HFFc6 (cell line): ENCODE results near the gene AGPAT2. TPM values are rescaled to one million over a fixed set of nuclear protein-coding genes. Genes with fewer than 3 reads are reported as not detected.
A peak's percentile ranks its signal among the peaks of the same experiment; 100 is the strongest.

ENCODE experiments used
- DNase-seq: peaks from one replicate; pipeline ENCODE4 v3.0.0-alpha.2; 2018
- H3K27ac Mint-ChIP-seq: 2 replicates; pipeline ENCODE4 v1.8.0; 2020; ENCODE audit warnings: mild to moderate bottlenecking, mixed read lengths
- H3K27me3 Mint-ChIP-seq: 2 replicates; pipeline ENCODE4 v1.8.0; 2021; ENCODE audit warnings: mild to moderate bottlenecking, moderate library complexity, mixed read lengths; ENCODE audit not compliant: insufficient read depth
- H3K36me3 Mint-ChIP-seq: 2 replicates; pipeline ENCODE4 v1.8.0; 2021; ENCODE audit warnings: low read depth, mixed read lengths
- H3K4me1 Mint-ChIP-seq: 2 replicates; pipeline ENCODE4 v1.8.0; 2020; ENCODE audit warnings: low read depth, mixed read lengths
- H3K4me3 Mint-ChIP-seq: 2 replicates; pipeline ENCODE4 v1.8.0; 2020; ENCODE audit warnings: mild to moderate bottlenecking, moderate library complexity, mixed read lengths
- H3K9me3 Mint-ChIP-seq: 2 replicates; pipeline ENCODE4 v1.8.0; 2020; ENCODE audit warnings: mild to moderate bottlenecking, mixed read lengths
- CTCF ChIP-seq: fragments of 200-600 bp; sonication (generic); IDR thresholded peaks from 2 replicates; pipeline ENCODE4 v1.5.0; 2021; ENCODE audit warnings: antibody characterized with exemption, mild to moderate bottlenecking
- total RNA-seq, 6 experiments: library from RNA; stranded (reverse); fragmentation: NEBNext Ultra II Directional; extraction: Animal tissue kit (Norgen Biotek cat#: 25700); gene quantifications; 2 replicates in 1 of 6; 3 replicates in 5 of 6; pipeline ENCODE4 v1.2.3, GENCODE V29; 2021

AGPAT2 gene
- total RNA-seq, 6 experiments from 2014 or later, result 48.7 to 58.4 (median 54.8) TPM

DNA sequence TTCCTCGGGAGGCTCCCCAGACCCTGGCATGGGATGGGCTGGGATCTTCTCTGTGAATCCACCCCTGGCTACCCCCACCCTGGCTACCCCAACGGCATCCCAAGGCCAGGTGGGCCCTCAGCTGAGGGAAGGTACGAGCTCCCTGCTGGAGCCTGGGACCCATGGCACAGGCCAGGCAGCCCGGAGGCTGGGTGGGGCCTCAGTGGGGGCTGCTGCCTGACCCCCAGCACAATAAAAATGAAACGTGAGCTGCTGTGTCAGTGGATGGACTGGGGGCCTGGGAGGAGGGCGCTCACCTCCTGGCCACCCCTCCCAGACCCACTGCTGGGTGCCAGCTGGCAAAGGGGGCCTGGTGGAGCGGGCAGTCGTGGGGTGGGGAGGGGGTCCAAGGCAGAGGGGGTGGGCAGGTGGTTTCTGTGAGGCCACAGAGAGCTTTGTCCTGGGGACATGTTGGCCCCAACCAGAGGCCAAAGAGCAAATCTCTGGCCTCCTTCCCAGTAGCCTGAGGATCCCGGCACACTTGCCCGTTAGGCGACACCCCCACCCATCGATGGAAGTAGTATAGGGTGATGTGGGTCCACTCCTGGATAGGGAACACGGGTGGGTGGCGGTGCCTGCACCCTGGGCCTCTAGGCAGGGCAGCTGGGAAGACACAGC lies 14.7 kb downstream of the AGPAT2 start:
- Mint-ChIP-seq H3K4me3 (no peak overlapping the region), H3K4me1 (no peaks in the 10 kb centered on the region), H3K27me3 (no peaks in the 10 kb centered on the region), H3K27ac (no peak overlapping the region), H3K9me3 (no peaks in the 10 kb centered on the region), H3K36me3 (no peaks in the 10 kb centered on the region)
- no peak for DNase-seq
- no peak for TF ChIP-seq CTCF

DNA sequence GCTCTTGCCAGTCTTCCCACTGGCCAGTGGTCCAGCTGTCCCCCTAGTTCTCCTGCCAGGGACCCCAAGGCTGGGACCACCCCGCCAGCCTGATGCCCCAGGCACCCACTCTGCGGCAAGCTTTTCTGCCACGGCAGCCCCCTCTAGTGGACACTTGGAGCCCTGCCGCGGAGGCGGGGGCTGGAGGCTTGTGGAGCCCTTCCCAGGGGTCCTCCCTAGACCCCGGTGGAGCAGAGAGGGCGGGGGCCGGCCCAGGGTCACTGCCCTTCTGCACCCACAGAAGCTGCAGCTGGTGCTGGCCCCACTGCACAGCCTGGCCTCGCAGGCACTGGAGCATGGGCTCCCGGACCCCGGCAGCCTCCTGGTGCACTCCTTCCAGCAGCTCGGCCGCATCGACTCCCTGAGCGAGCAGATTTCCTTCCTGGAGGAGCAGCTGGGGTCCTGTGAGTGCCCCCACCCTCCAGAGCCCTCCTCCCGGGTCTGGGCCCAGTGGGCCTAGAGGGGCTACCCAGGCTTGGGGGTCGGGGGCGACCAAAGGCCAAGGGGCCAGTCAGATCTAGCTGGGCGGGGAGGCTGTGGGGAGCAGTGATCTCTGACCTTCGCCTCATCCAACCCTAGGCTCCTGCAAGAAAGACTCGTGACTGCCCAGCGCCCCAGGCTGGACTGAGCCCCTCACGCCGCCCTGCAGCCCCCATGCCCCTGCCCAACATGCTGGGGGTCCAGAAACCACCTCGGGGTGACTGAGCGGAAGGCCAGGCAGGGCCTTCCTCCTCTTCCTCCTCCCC lies 15.4 kb downstream of the AGPAT2 start:
- Mint-ChIP-seq H3K36me3 (no peaks in the 10 kb centered on the region), H3K9me3 (no peaks in the 10 kb centered on the region), H3K4me3 (no peak overlapping the region), H3K27me3 (no peaks in the 10 kb centered on the region), H3K27ac (no peak overlapping the region), H3K4me1 (no peaks in the 10 kb centered on the region)
- peak; percentile 87 for TF ChIP-seq CTCF
- no peak for DNase-seq

DNA sequence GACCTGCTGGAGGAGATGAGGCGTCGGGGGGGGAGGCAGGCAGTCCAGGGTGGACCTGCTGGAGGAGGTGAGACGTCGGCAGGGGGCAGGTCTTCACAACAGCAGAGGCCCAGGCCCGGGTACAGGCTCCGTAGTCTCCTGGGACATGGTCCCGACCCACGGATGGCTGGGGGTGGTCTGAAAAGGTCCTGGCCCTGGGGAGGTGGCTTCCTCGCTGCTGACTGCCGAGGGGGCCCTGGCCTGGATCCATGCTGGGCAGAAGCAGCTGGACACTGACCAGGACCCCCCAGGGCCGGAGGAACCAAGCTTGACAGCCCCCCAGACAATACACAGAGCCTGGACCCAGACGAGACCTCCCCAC lies 16.0 kb downstream of the AGPAT2 start:
- TF ChIP-seq CTCF, result no peak
- Mint-ChIP-seq H3K4me1 (no peaks in the 10 kb centered on the region), H3K27ac (no peak overlapping the region), H3K36me3 (no peaks in the 10 kb centered on the region), H3K9me3 (no peaks in the 10 kb centered on the region), H3K4me3 (no peak overlapping the region), H3K27me3 (peaks cover 3% of the 10 kb centered on the region; the same call in 1 of the 2 replicates)
- no peak for DNase-seq

GRCh38 chr9:136670576-136671253 lies 16.5 kb downstream of the AGPAT2 start:
- H3K4me1 Mint-ChIP-seq, result no peaks in the 10 kb centered on the region
- no peak for TF ChIP-seq CTCF
- DNase-seq, result no peak
- H3K4me3 Mint-ChIP-seq, result no peak overlapping the region
- peaks cover 3% of the 10 kb centered on the region; the same call in 1 of the 2 replicates for H3K27me3 Mint-ChIP-seq
- H3K9me3 Mint-ChIP-seq, result no peaks in the 10 kb centered on the region
- H3K36me3 Mint-ChIP-seq, result no peaks in the 10 kb centered on the region
- H3K27ac Mint-ChIP-seq, result no peak overlapping the region

DNA sequence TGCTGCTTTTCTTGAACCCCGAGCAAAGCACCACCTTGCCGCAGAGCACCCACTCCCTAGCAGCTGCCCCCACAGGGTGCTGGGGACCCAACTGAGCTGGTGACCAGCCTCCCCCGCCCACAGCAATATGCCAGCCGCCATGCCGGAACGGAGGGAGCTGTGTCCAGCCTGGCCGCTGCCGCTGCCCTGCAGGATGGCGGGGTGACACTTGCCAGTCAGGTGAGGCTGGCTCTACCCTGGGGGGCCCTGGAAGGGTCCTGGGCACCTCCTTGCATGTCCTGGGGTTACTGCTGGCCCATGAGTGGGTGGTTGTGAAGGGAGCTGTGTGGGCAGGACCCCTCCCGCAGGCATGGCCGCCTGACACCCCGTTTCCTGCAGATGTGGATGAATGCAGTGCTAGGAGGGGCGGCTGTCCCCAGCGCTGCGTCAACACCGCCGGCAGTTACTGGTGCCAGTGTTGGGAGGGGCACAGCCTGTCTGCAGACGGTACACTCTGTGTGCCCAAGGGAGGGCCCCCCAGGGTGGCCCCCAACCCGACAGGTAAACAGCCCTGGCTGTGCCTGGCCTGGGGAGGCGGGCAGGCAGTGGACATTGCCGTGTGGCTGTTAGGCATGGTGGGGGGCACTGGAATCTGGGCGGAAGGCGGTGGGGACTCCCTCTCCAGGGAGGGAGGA lies 17.3 kb downstream of the AGPAT2 start:
- Mint-ChIP-seq H3K9me3 (no peaks in the 10 kb centered on the region), H3K27me3 (peaks cover 3% of the 10 kb centered on the region; the same call in 1 of the 2 replicates), H3K4me3 (no peak overlapping the region), H3K36me3 (no peaks in the 10 kb centered on the region), H3K4me1 (no peaks in the 10 kb centered on the region), H3K27ac (no peak overlapping the region)
- DNase-seq, result no peak
- no peak for TF ChIP-seq CTCF
